H1 (cell line): ENCODE data around the gene TSPEAR. TPM values are rescaled to one million over a fixed set of nuclear protein-coding genes. Genes with fewer than 3 reads are reported as not detected.
A peak's percentile ranks its signal among the peaks of the same experiment; 100 is the strongest.

ENCODE experiments used
- CTCF ChIA-PET: fragments of 300-600 bp; sonication (Branson Sonifier 250); formaldehyde crosslinking; loops from one replicate; lab custom pipeline; 2021; ENCODE audit not compliant: partially characterized antibody; lab: Charles Lee
- POLR2A ChIA-PET: fragments of 300-600 bp; sonication (Branson Sonifier 250); formaldehyde crosslinking; loops from one replicate; lab custom pipeline; 2021; ENCODE audit warnings: inconsistent platforms; ENCODE audit not compliant: partially characterized antibody; lab: Charles Lee
- DNase-seq, 2 experiments: peaks; one replicate each; pipeline versions ENCODE4 v3.0.0 to v3.0.0-alpha.2; 2010 to 2022; ENCODE audit warnings: low spot score in 2 of 2, low read depth in 1 of 2, mixed read lengths in 1 of 2
- FAIRE-seq: peaks from 2 replicates; lab custom pipeline; 2011; peaks lifted over from hg19 to GRCh38; lab: Jason Lieb, UNC
- H2AFZ ChIP-seq: 2 replicates; pipeline ENCODE4 v1.8.1; 2012; ENCODE audit warnings: low read length, inconsistent platforms
- H2AK5ac ChIP-seq: 2 replicates; pipeline ENCODE4 v1.6.1; 2013; ENCODE audit warnings: low read depth, low read length
- H2BK120ac ChIP-seq: replicated peaks from 2 replicates; pipeline ENCODE3; 2013; ENCODE audit warnings: low read depth, low read length, inconsistent platforms
- H2BK12ac ChIP-seq: 2 replicates; pipeline ENCODE4 v1.6.1; 2013; ENCODE audit warnings: low read depth, low read length
- H2BK15ac ChIP-seq: 2 replicates; pipeline ENCODE4 v1.6.1; 2013; ENCODE audit warnings: low read length
- H2BK20ac ChIP-seq: 2 replicates; pipeline ENCODE4 v1.6.1; 2013; ENCODE audit warnings: low read length
- H2BK5ac ChIP-seq: 2 replicates; pipeline ENCODE4 v1.6.1; 2013; ENCODE audit warnings: low read depth, low read length
- H3K14ac ChIP-seq: 2 replicates; pipeline ENCODE4 v1.6.1; 2013; ENCODE audit warnings: inconsistent platforms; ENCODE audit not compliant: insufficient read length
- H3K18ac ChIP-seq: 2 replicates; pipeline ENCODE4 v1.6.1; 2013; ENCODE audit warnings: low read length; ENCODE audit errors: extremely low read depth
- H3K23ac ChIP-seq: 2 replicates; pipeline ENCODE4 v1.6.1; 2013; ENCODE audit warnings: inconsistent platforms; ENCODE audit not compliant: insufficient read length
- H3K23me2 ChIP-seq: 2 replicates; pipeline ENCODE4 v1.6.1; 2013; ENCODE audit warnings: low read depth, low read length
- H3K27ac ChIP-seq: 2 replicates; pipeline ENCODE4 v1.6.1; 2011; ENCODE audit warnings: low read depth, low read length, inconsistent platforms
- H3K27me3 ChIP-seq, 4 experiments: replicated peaks in 1 of 4; 1 replicate in 1 of 4; 2 replicates in 3 of 4; pipeline versions ENCODE4 v1.6.1 to v1.8.1; 2011 to 2013; ENCODE audit warnings: low read length in 3 of 4, mild to moderate bottlenecking in 3 of 4, inconsistent platforms in 2 of 4, mixed read lengths in 2 of 4, moderate library complexity in 1 of 4; ENCODE audit not compliant: control insufficient read depth in 3 of 4, insufficient read depth in 3 of 4; ENCODE audit errors: extremely low read depth in 1 of 4
- H3K36me3 ChIP-seq, 4 experiments: 2 replicates each; pipeline versions ENCODE4 v1.6.1 to v1.8.1; 2011 to 2013; ENCODE audit warnings: mild to moderate bottlenecking in 4 of 4, low read length in 3 of 4, moderate library complexity in 2 of 4, control low read depth in 1 of 4, inconsistent platforms in 1 of 4; ENCODE audit not compliant: insufficient read depth in 4 of 4, control insufficient read depth in 2 of 4
- H3K4ac ChIP-seq: replicated peaks from 2 replicates; pipeline ENCODE3; 2013; ENCODE audit warnings: low read length, low read depth, mixed read lengths, inconsistent platforms; ENCODE audit not compliant: insufficient read length
- H3K4me1 ChIP-seq, 4 experiments: replicated peaks in 1 of 4; 1 replicate in 1 of 4; 2 replicates in 3 of 4; pipeline versions ENCODE4 v1.6.1 to v1.8.1; 2011 to 2013; ENCODE audit warnings: low read length in 3 of 4, inconsistent platforms in 2 of 4, mixed read lengths in 1 of 4; ENCODE audit not compliant: insufficient read depth in 4 of 4, control insufficient read depth in 3 of 4
- H3K4me2 ChIP-seq, 2 experiments: 2 replicates each; pipeline versions ENCODE4 v1.6.1 to v1.8.1; 2011 to 2013; ENCODE audit warnings: low read depth in 2 of 2, low read length in 2 of 2, control low read depth in 1 of 2, inconsistent platforms in 1 of 2, mild to moderate bottlenecking in 1 of 2; ENCODE audit not compliant: insufficient read depth in 1 of 2
- H3K4me3 ChIP-seq, 4 experiments: fragments of 200-600, 300-600 bp in 1 of 4; sonication (generic), shearing (Covaris generic), sonication (Bioruptor Twin) in 1 of 4; 2 replicates each; pipeline versions ENCODE4 v1.5.1 to v1.8.1; 2011 to 2016; ENCODE audit warnings: low read length in 4 of 4, low read depth in 3 of 4, control low read depth in 2 of 4, inconsistent platforms in 2 of 4, mild to moderate bottlenecking in 2 of 4, mixed read lengths in 1 of 4, moderate library complexity in 1 of 4; ENCODE audit not compliant: insufficient read depth in 2 of 4; ENCODE audit errors: extremely low read depth in 1 of 4
- H3K56ac ChIP-seq: replicated peaks from 2 replicates; pipeline ENCODE3; 2013; ENCODE audit warnings: low read depth, mild to moderate bottlenecking, mixed read lengths, low read length, inconsistent platforms; ENCODE audit not compliant: insufficient read length
- H3K79me1 ChIP-seq: 2 replicates; pipeline ENCODE4 v1.6.1; 2013; ENCODE audit warnings: low read depth, low read length, control low read depth
- H3K79me2 ChIP-seq, 2 experiments: 2 replicates each; pipeline versions ENCODE4 v1.6.1 to v1.8.1; 2012 to 2013; ENCODE audit warnings: low read length in 2 of 2, mild to moderate bottlenecking in 2 of 2, inconsistent platforms in 1 of 2; ENCODE audit not compliant: insufficient read depth in 2 of 2, control insufficient read depth in 1 of 2
- H3K9ac ChIP-seq, 4 experiments: replicated peaks in 1 of 4; 1 replicate in 1 of 4; 2 replicates in 3 of 4; pipeline versions ENCODE4 v1.6.1 to v1.8.1; 2011 to 2013; ENCODE audit warnings: low read depth in 3 of 4, low read length in 3 of 4, control low read depth in 2 of 4, mild to moderate bottlenecking in 2 of 4, moderate library complexity in 2 of 4, inconsistent platforms in 1 of 4; ENCODE audit errors: extremely low read depth in 1 of 4
- H3K9me3 ChIP-seq, 2 experiments: 2 replicates each; pipeline versions ENCODE4 v1.6.1 to v1.8.1; 2012 to 2013; ENCODE audit warnings: mild to moderate bottlenecking in 2 of 2, moderate library complexity in 2 of 2, control low read depth in 1 of 2, inconsistent platforms in 1 of 2, low read depth in 1 of 2, low read length in 1 of 2, mixed read lengths in 1 of 2; ENCODE audit not compliant: insufficient read depth in 2 of 2
- H4K20me1 ChIP-seq, 2 experiments: replicated peaks in 1 of 2; 2 replicates each; pipeline versions ENCODE3 to v1.8.1; 2011 to 2013; ENCODE audit warnings: inconsistent platforms in 2 of 2, low read length in 2 of 2, mild to moderate bottlenecking in 1 of 2; ENCODE audit not compliant: insufficient read depth in 2 of 2, control insufficient read depth in 1 of 2
- H4K5ac ChIP-seq: 2 replicates; pipeline ENCODE4 v1.6.1; 2013; ENCODE audit warnings: low read length, low read depth, mixed read lengths, inconsistent platforms; ENCODE audit not compliant: insufficient read length
- H4K8ac ChIP-seq: 2 replicates; pipeline ENCODE4 v1.8.0; 2013; ENCODE audit warnings: mild to moderate bottlenecking, moderate library complexity, low read length, inconsistent platforms; ENCODE audit not compliant: insufficient read depth; ENCODE audit errors: extremely low read depth
- H4K91ac ChIP-seq: replicated peaks from 2 replicates; pipeline ENCODE3; 2013; ENCODE audit warnings: low read length, mixed read lengths, inconsistent platforms; ENCODE audit not compliant: insufficient read length
- PHF8 ChIP-seq: fragments of 200-600 bp; sonication (generic); conservative IDR thresholded peaks from 2 replicates; pipeline ENCODE4 v1.7.1; 2012; ENCODE audit warnings: low read depth, mild to moderate bottlenecking, inconsistent platforms, low read length, moderate library complexity
- POLR2A ChIP-seq, 2 experiments: IDR thresholded peaks; 1 replicate in 1 of 2; 2 replicates in 1 of 2; pipeline ENCODE4 v1.6.1; 2011; ENCODE audit warnings: low read depth in 2 of 2, low read length in 2 of 2, mild to moderate bottlenecking in 2 of 2; ENCODE audit errors: control extremely low read depth in 1 of 2
- RBBP5 ChIP-seq: IDR thresholded peaks from 2 replicates; pipeline ENCODE4 v1.7.1; 2012; ENCODE audit warnings: low read depth, mild to moderate bottlenecking, inconsistent platforms, low read length, moderate library complexity, borderline replicate concordance
- RNF2 ChIP-seq: fragments of 200-900, 300-1000 bp; sonication (generic); IDR thresholded peaks from 2 replicates; pipeline ENCODE4 v1.7.1; 2016; ENCODE audit warnings: borderline replicate concordance, low read depth, mild to moderate bottlenecking, antibody characterized with exemption, low read length; ENCODE audit not compliant: poor library complexity, severe bottlenecking; ENCODE audit errors: missing control alignments
- SIX5 ChIP-seq: IDR thresholded peaks from 2 replicates; pipeline ENCODE4 v1.6.1; 2011; ENCODE audit warnings: mild to moderate bottlenecking, low read depth, low read length
- SP1 ChIP-seq: IDR thresholded peaks from 2 replicates; pipeline ENCODE4 v1.6.1; 2011; ENCODE audit warnings: low read depth, low read length
- SUZ12 ChIP-seq: fragments of 200-600 bp; sonication (generic); IDR thresholded peaks from 2 replicates; pipeline ENCODE4 v1.6.1; 2012; ENCODE audit warnings: mild to moderate bottlenecking, inconsistent platforms, low read length, moderate library complexity, mixed read lengths
- TAF1 ChIP-seq: IDR thresholded peaks from 2 replicates; pipeline ENCODE4 v1.6.1; 2011; ENCODE audit warnings: mild to moderate bottlenecking, low read depth, low read length
- TCF12 ChIP-seq: IDR thresholded peaks from 2 replicates; pipeline ENCODE4 v1.6.1; 2011; ENCODE audit warnings: low read depth, mild to moderate bottlenecking, low read length
- WGBS, 2 experiments: shearing (Covaris generic) in 1 of 2; methylation state at CpG; one replicate each; pipeline versions ENCODE4 v1.1.6 to v1.1.7; 2013 to 2015; ENCODE audit warnings: low lambda C conversion rate in 2 of 2, mixed read lengths in 2 of 2, inconsistent platforms in 1 of 2, low coverage in 1 of 2, missing lambda C conversion rate in 1 of 2; ENCODE audit not compliant: insufficient replicate concordance in 2 of 2, insufficient coverage in 1 of 2, insufficient read length in 1 of 2; ENCODE audit errors: extremely low coverage in 1 of 2, missing lambda C conversion rate in 1 of 2; 5-methylcytosine and 5-hydroxymethylcytosine counted together
- polyA plus RNA-seq, 7 experiments: library from polyadenylated mRNA; depleted of rRNA in 3 of 7; stranded (reverse) in 5 of 7; unstranded in 2 of 7; fragments of >200 nt in 5 of 7; fragments of 200-250 nt in 2 of 7; gene quantifications; 1 replicate in 5 of 7; 2 replicates in 1 of 7; 4 replicates in 1 of 7; pipeline versions ENCODE4 v1.2.1 to v1.2.3, GENCODE V29; 2011 to 2013; ENCODE audit warnings: missing spikeins in 2 of 7, mixed read lengths in 2 of 7
- total RNA-seq: library from RNA; stranded (reverse); fragmentation: NEBNext Ultra II Directional; extraction: Animal tissue kit (Norgen Biotek cat#: 25700); gene quantifications from 2 replicates; pipeline ENCODE4 v1.2.1, GENCODE V29; 2021
- TF ChIP-seq, protein P1 (sequence below), 3 experiments: IDR thresholded peaks; 1 replicate in 2 of 3; 2 replicates in 1 of 3; pipeline versions ENCODE4 v1.5.1 to v1.6.1; 2011; ENCODE audit warnings: low read length in 3 of 3, mild to moderate bottlenecking in 3 of 3, inconsistent platforms in 2 of 3, low read depth in 1 of 3, moderate library complexity in 1 of 3; ENCODE audit not compliant: insufficient read depth in 1 of 3; ENCODE audit errors: control extremely low read depth in 1 of 3

TSPEAR gene
- total and polyA plus RNA-seq, 2 of the 8 experiments (the other 6 are each of a cell fraction or from before 2014, with no cell fraction given): 0.58 to 0.89 TPM

GRCh38 chr21:44523567-44524413, 187.6 kb downstream of the TSPEAR start:
- Histone ChIP-seq H2BK5ac (0 out of 2 replicates have a peak overlapping the region, but pooled peaks have one; percentile 52), H3K14ac (no peak overlapping the region), H3K27ac (no peak overlapping the region), H2AK5ac (peak overlapping the region; percentile 75), H3K4ac (no peak overlapping the region), H3K4me3 (no peak overlapping the region), H3K9me3 (peaks cover 0 to 15% of the 10 kb centered on the region in 2 experiments; a peak in 3 of 4 replicates), H3K23ac (no peak overlapping the region), H4K5ac (no peak overlapping the region), H4K20me1 (no peaks in the 10 kb centered on the region), H4K91ac (no peak overlapping the region), H2BK120ac (no peak overlapping the region), H3K9ac (no peak overlapping the region), H3K79me1 (peaks cover 3% of the 10 kb centered on the region; the same call in 1 of the 2 replicates), H3K4me2 (no peak overlapping the region), H3K4me1 (no peaks in the 10 kb centered on the region; a peak in 1 of 7 replicates), H4K8ac (no peak overlapping the region), H3K36me3 (no peaks in the 10 kb centered on the region), H2BK20ac (no peak overlapping the region), H2BK12ac (peak overlapping the region; percentile 87), H2AFZ (no peak overlapping the region), H3K79me2 (no peaks in the 10 kb centered on the region), H3K27me3 (peaks cover 0 to 3% (median 0%) of the 10 kb centered on the region in 4 experiments; a peak in 1 of 7 replicates), H2BK15ac (peak overlapping the region; percentile 95), H3K56ac (no peak overlapping the region), H3K18ac (no peak overlapping the region), H3K23me2 (peaks cover 12% of the 10 kb centered on the region)
- ChIA-PET CTCF (no interaction called here), POLR2A (no interaction called here)
- FAIRE-seq (no peak), DNase-seq (no peak)
- WGBS, 2 experiments: 78% methylated on average over 1 of the region's 1 CpG; no CpG with 5 or more reads in 1 of the 2 experiments
- TF ChIP-seq SP1: no peak
- TF ChIP-seq PHF8: no peak
- TF ChIP-seq RBBP5: no peak
- no peak for TF ChIP-seq SUZ12
- TF ChIP-seq RNF2: no peak
- TF ChIP-seq, protein P1, sequence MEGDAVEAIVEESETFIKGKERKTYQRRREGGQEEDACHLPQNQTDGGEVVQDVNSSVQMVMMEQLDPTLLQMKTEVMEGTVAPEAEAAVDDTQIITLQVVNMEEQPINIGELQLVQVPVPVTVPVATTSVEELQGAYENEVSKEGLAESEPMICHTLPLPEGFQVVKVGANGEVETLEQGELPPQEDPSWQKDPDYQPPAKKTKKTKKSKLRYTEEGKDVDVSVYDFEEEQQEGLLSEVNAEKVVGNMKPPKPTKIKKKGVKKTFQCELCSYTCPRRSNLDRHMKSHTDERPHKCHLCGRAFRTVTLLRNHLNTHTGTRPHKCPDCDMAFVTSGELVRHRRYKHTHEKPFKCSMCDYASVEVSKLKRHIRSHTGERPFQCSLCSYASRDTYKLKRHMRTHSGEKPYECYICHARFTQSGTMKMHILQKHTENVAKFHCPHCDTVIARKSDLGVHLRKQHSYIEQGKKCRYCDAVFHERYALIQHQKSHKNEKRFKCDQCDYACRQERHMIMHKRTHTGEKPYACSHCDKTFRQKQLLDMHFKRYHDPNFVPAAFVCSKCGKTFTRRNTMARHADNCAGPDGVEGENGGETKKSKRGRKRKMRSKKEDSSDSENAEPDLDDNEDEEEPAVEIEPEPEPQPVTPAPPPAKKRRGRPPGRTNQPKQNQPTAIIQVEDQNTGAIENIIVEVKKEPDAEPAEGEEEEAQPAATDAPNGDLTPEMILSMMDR (IDR thresholded peaks at IDR 0.05; ENCODE audit: control extremely low read depth in 1 of 3, insufficient read depth in 1 of 3, low read depth in 1 of 3, low read length in 3 of 3): no peak
- no peak for TF ChIP-seq POLR2A (IDR thresholded peaks at IDR 0.05; ENCODE audit: control extremely low read depth in 1 of 2, low read depth in 2 of 2, low read length in 2 of 2)
- TF ChIP-seq SIX5: no peak
- no peak for TF ChIP-seq TCF12
- TF ChIP-seq TAF1: no peak
